Fibroblast of lung (primary cell): ENCODE data around the gene THRB. TPM values are rescaled to one million over a fixed set of nuclear protein-coding genes. Genes with fewer than 3 reads are reported as not detected.

Experiments
- DNase-seq, 2 donors: peaks; one replicate each; pipeline versions ENCODE4 v3.0.0 to v3.0.0-alpha.2; 2010; ENCODE audit warnings: low read depth in 2 of 2
- H2AFZ ChIP-seq: 2 replicates; pipeline ENCODE4 v1.5.1; 2012; ENCODE audit warnings: low read length, control low read depth, inconsistent platforms
- H3K27ac ChIP-seq: 2 replicates; pipeline ENCODE4 v1.5.1; 2011; ENCODE audit warnings: low read length, control low read depth; ENCODE audit not compliant: insufficient read depth
- H3K27me3 ChIP-seq: 2 replicates; pipeline ENCODE4 v1.5.1; 2011; ENCODE audit warnings: mild to moderate bottlenecking, low read length; ENCODE audit not compliant: control insufficient read depth, insufficient read depth
- H3K36me3 ChIP-seq: 2 replicates; pipeline ENCODE4 v1.5.1; 2011; ENCODE audit warnings: low read length; ENCODE audit not compliant: control insufficient read depth, insufficient read depth
- H3K4me1 ChIP-seq: 2 replicates; pipeline ENCODE4 v1.5.1; 2011; ENCODE audit warnings: low read length; ENCODE audit not compliant: control insufficient read depth, insufficient read depth; ENCODE audit errors: extremely low read depth
- H3K4me2 ChIP-seq: 2 replicates; pipeline ENCODE4 v1.5.1; 2011; ENCODE audit warnings: low read length, control low read depth; ENCODE audit not compliant: insufficient read depth; ENCODE audit errors: extremely low read depth
- H3K4me3 ChIP-seq, 4 experiments: fragments of 200-600 bp in 1 of 4; sonication (generic) in 1 of 4; replicated peaks in 1 of 4; 2 replicates each; pipeline ENCODE4 v1.5.1; 2011 to 2016; ENCODE audit warnings: low read length in 4 of 4, low read depth in 3 of 4, mild to moderate bottlenecking in 3 of 4, control low read depth in 2 of 4, inconsistent platforms in 1 of 4, mixed read lengths in 1 of 4; ENCODE audit not compliant: insufficient read depth in 1 of 4; ENCODE audit errors: control extremely low read depth in 1 of 4
- H3K79me2 ChIP-seq: 2 replicates; pipeline ENCODE4 v1.5.1; 2012; ENCODE audit warnings: mild to moderate bottlenecking, low read length, inconsistent platforms; ENCODE audit not compliant: control insufficient read depth, insufficient read depth
- H3K9ac ChIP-seq: 2 replicates; pipeline ENCODE4 v1.5.1; 2011; ENCODE audit warnings: mild to moderate bottlenecking, low read length, control low read depth; ENCODE audit not compliant: insufficient read depth
- H3K9me3 ChIP-seq: 2 replicates; pipeline ENCODE4 v1.5.1; 2012; ENCODE audit warnings: low read depth, low read length; ENCODE audit not compliant: control insufficient read depth, insufficient read depth
- H4K20me1 ChIP-seq: 2 replicates; pipeline ENCODE4 v1.5.1; 2011; ENCODE audit warnings: low read length; ENCODE audit not compliant: control insufficient read depth, insufficient read depth; ENCODE audit errors: extremely low read depth
- CTCF ChIP-seq, 2 donors: IDR thresholded peaks in 1 of 2; conservative IDR thresholded peaks in 1 of 2; 1 replicate in 1 of 2; 2 replicates in 1 of 2; pipeline ENCODE4 v1.5.1; 2011 to 2012; ENCODE audit warnings: low read length in 2 of 2, control low read depth in 1 of 2, inconsistent platforms in 1 of 2, low read depth in 1 of 2, mild to moderate bottlenecking in 1 of 2
- EZH2 ChIP-seq: IDR thresholded peaks from 2 replicates; pipeline ENCODE4 v1.5.1; 2012; ENCODE audit warnings: low read length, control low read depth, mild to moderate bottlenecking; ENCODE audit errors: missing control alignments
- polyA plus RNA-seq, 2 donors: library from polyadenylated mRNA; depleted of rRNA in 1 of 2; stranded (reverse) in 1 of 2; unstranded in 1 of 2; fragments of >200 nt; gene quantifications; 2 replicates each; pipeline ENCODE4 v1.2.1, GENCODE V29; 2011 to 2012; ENCODE audit warnings: missing spikeins in 1 of 2
- total RNA-seq: library from RNA; depleted of rRNA; stranded (reverse); fragments of >200 nt; gene quantifications from 2 replicates; pipeline ENCODE4 v1.2.1, GENCODE V29; 2014

Gene THRB
- total and polyA plus RNA-seq, 2 donors (not counting 1 experiment from before 2014, with no cell fraction given), result 4.2 to 7.4 TPM

GRCh38 chr3:24165603-24165982 is 329.1 kb downstream of the THRB start:
- no peaks in the 10 kb centered on the region for H3K4me1 ChIP-seq
- no peak overlapping the region for H3K27ac ChIP-seq
- H2AFZ ChIP-seq, result no peak overlapping the region
- H3K27me3 ChIP-seq, result no peaks in the 10 kb centered on the region
- H4K20me1 ChIP-seq, result no peaks in the 10 kb centered on the region
- H3K4me2 ChIP-seq, result no peak overlapping the region
- H3K9me3 ChIP-seq, result no peaks in the 10 kb centered on the region
- H3K4me3 ChIP-seq, result no peak overlapping the region
- no peaks in the 10 kb centered on the region for H3K36me3 ChIP-seq
- no peaks in the 10 kb centered on the region for H3K79me2 ChIP-seq
- no peak overlapping the region for H3K9ac ChIP-seq
- DNase-seq, result no peak
- TF ChIP-seq EZH2, result no peak
- TF ChIP-seq CTCF (conservative IDR thresholded peaks at IDR 0.05 in 1 of 2, IDR thresholded peaks at IDR 0.05 in 1 of 2; ENCODE audit: low read depth in 1 of 2, low read length in 2 of 2), result no peak

- no peaks in the 10 kb centered on the region for H3K36me3 ChIP-seq
- TF ChIP-seq EZH2 (no peak), CTCF (conservative IDR thresholded peaks at IDR 0.05 in 1 of 2, IDR thresholded peaks at IDR 0.05 in 1 of 2; ENCODE audit: low read depth in 1 of 2, low read length in 2 of 2) (no peak)
- no peaks in the 10 kb centered on the region for H3K4me1 ChIP-seq
- no peak overlapping the region for H3K4me2 ChIP-seq
- H3K9ac ChIP-seq, result no peak overlapping the region
- H3K4me3 ChIP-seq, result no peak overlapping the region
- H3K27ac ChIP-seq, result no peak overlapping the region
- H3K27me3 ChIP-seq, result no peaks in the 10 kb centered on the region
- H3K79me2 ChIP-seq, result no peaks in the 10 kb centered on the region
- H4K20me1 ChIP-seq, result no peaks in the 10 kb centered on the region
- DNase-seq, result no peak
- H3K9me3 ChIP-seq, result no peaks in the 10 kb centered on the region
- H2AFZ ChIP-seq, result no peak overlapping the region
These were observed 329.6 kb downstream of the THRB start for GRCh38 chr3:24164967-24165602.

GRCh38 chr3:24162929-24163328 is 331.7 kb downstream of the THRB start:
- no peak overlapping the region for H3K4me3 ChIP-seq
- DNase-seq, result no peak
- no peak overlapping the region for H3K4me2 ChIP-seq
- no peaks in the 10 kb centered on the region for H3K27me3 ChIP-seq
- no peaks in the 10 kb centered on the region for H3K79me2 ChIP-seq
- no peak overlapping the region for H3K27ac ChIP-seq
- no peaks in the 10 kb centered on the region for H4K20me1 ChIP-seq
- no peak overlapping the region for H3K9ac ChIP-seq
- TF ChIP-seq EZH2, result no peak
- TF ChIP-seq CTCF (conservative IDR thresholded peaks at IDR 0.05 in 1 of 2, IDR thresholded peaks at IDR 0.05 in 1 of 2; ENCODE audit: low read depth in 1 of 2, low read length in 2 of 2), result no peak
- H3K9me3 ChIP-seq, result no peaks in the 10 kb centered on the region
- H3K36me3 ChIP-seq, result no peaks in the 10 kb centered on the region
- no peak overlapping the region for H2AFZ ChIP-seq
- H3K4me1 ChIP-seq, result no peaks in the 10 kb centered on the region
